Endothelial cell of umbilical vein (primary cell): ENCODE results near the gene CELF2. TPM values are rescaled to one million over a fixed set of nuclear protein-coding genes. Genes with fewer than 3 reads are reported as not detected.
"Not testable (repeated sequence)": the region's sequence is repeated elsewhere in the genome, so short reads cannot be mapped to it uniquely, and the experiment has no call there.

ENCODE experiments used
- BruUV-seq: library from RNA; stranded (reverse); fragments of 400-500 nt; replicated peaks from 2 replicates; lab custom pipeline; 2021; lab: Mats Ljungman, UMichigan
- CTCF ChIA-PET: fragments of 300-600, 350-600 bp; sonication (Branson Sonifier 250); formaldehyde crosslinking; loops from one replicate; lab custom pipeline; 2021; ENCODE audit warnings: antibody characterized with exemption, inconsistent platforms; lab: Charles Lee
- POLR2A ChIA-PET: fragments of 300-600, 350-600 bp; sonication (Branson Sonifier 250); formaldehyde crosslinking; loops from one replicate; lab custom pipeline; 2021; ENCODE audit warnings: antibody characterized with exemption, inconsistent platforms; lab: Charles Lee
- DNase-seq: peaks from one replicate; pipeline ENCODE4 v3.0.0-alpha.2; 2011; ENCODE audit warnings: low read depth, low spot score
- FAIRE-seq: peaks from 2 replicates; lab custom pipeline; 2011; peaks lifted over from hg19 to GRCh38; lab: Jason Lieb, UNC
- H2AFZ ChIP-seq: 2 replicates; pipeline ENCODE4 v1.6.0; 2012; ENCODE audit warnings: low read depth, low read length, control low read depth, inconsistent platforms
- H3K27ac ChIP-seq: 2 replicates; pipeline ENCODE4 v1.5.1; 2011; ENCODE audit warnings: low read depth, mild to moderate bottlenecking, control low read depth, low read length, moderate library complexity; ENCODE audit not compliant: insufficient read depth
- H3K27me3 ChIP-seq, 2 experiments: 2 replicates each; pipeline versions ENCODE4 v1.6.0 to v1.6.1; 2011; ENCODE audit warnings: low read length in 2 of 2, mixed read lengths in 1 of 2; ENCODE audit not compliant: control insufficient read depth in 2 of 2, insufficient read depth in 2 of 2
- H3K36me3 ChIP-seq, 2 experiments: 2 replicates in 1 of 2; 3 replicates in 1 of 2; pipeline ENCODE4 v1.5.1; 2011; ENCODE audit warnings: low read length in 2 of 2, mild to moderate bottlenecking in 1 of 2, moderate library complexity in 1 of 2; ENCODE audit not compliant: control insufficient read depth in 2 of 2, insufficient read depth in 2 of 2; ENCODE audit errors: extremely low read depth in 1 of 2
- H3K4me1 ChIP-seq: 3 replicates; pipeline ENCODE4 v1.5.1; 2011; ENCODE audit warnings: mild to moderate bottlenecking, low read length; ENCODE audit not compliant: control insufficient read depth, insufficient read depth; ENCODE audit errors: extremely low read depth
- H3K4me2 ChIP-seq: 2 replicates; pipeline ENCODE4 v1.6.1; 2011; ENCODE audit warnings: low read length, control low read depth, mixed read lengths; ENCODE audit not compliant: insufficient read depth
- H3K4me3 ChIP-seq, 3 experiments: fragments of 200-600 bp in 1 of 3; sonication (generic), shearing (Covaris generic) in 1 of 3; replicated peaks in 1 of 3; 2 replicates each; pipeline ENCODE4 v1.5.1; 2011 to 2016; ENCODE audit warnings: control low read depth in 3 of 3, low read length in 3 of 3, mild to moderate bottlenecking in 2 of 3, inconsistent platforms in 1 of 3, low read depth in 1 of 3, moderate library complexity in 1 of 3; ENCODE audit not compliant: insufficient read depth in 1 of 3
- H3K79me2 ChIP-seq: 2 replicates; pipeline ENCODE4 v1.6.0; 2012; ENCODE audit warnings: low read length, inconsistent platforms; ENCODE audit not compliant: control insufficient read depth, insufficient read depth
- H3K9ac ChIP-seq: replicated peaks from 2 replicates; pipeline ENCODE3; 2011; ENCODE audit warnings: low read length, control low read depth; ENCODE audit not compliant: insufficient read depth; ENCODE audit errors: extremely low read depth
- H3K9me1 ChIP-seq: replicated peaks from 3 replicates; pipeline ENCODE4 v1.6.0; 2011; ENCODE audit warnings: mild to moderate bottlenecking, low read length; ENCODE audit not compliant: control insufficient read depth, insufficient read depth; ENCODE audit errors: extremely low read depth
- H3K9me3 ChIP-seq: replicated peaks from 2 replicates; pipeline ENCODE4 v1.5.1; 2012; ENCODE audit warnings: low read length, inconsistent platforms; ENCODE audit not compliant: control insufficient read depth, insufficient read depth
- H4K20me1 ChIP-seq: replicated peaks from 2 replicates; pipeline ENCODE3; 2011; ENCODE audit warnings: mild to moderate bottlenecking, low read length; ENCODE audit not compliant: control insufficient read depth, insufficient read depth; ENCODE audit errors: extremely low read depth
- EZH2 ChIP-seq: IDR thresholded peaks from 2 replicates; pipeline ENCODE4 v1.6.1; 2012; ENCODE audit warnings: borderline replicate concordance, low read depth, mild to moderate bottlenecking, moderate library complexity, low read length, inconsistent platforms; ENCODE audit not compliant: severe bottlenecking
- FOS ChIP-seq: IDR thresholded peaks from 2 replicates; pipeline ENCODE4 v1.6.1; 2011; ENCODE audit warnings: mild to moderate bottlenecking, low read length, moderate library complexity, borderline replicate concordance; ENCODE audit not compliant: insufficient read depth
- GATA2 ChIP-seq: IDR thresholded peaks from 2 replicates; pipeline ENCODE4 v1.7.0; 2011; ENCODE audit warnings: low read depth, mild to moderate bottlenecking, moderate library complexity, mixed read lengths, low read length; ENCODE audit not compliant: insufficient read length, insufficient read depth
- JUN ChIP-seq: IDR thresholded peaks from 2 replicates; pipeline ENCODE4 v1.6.1; 2011; ENCODE audit warnings: borderline replicate concordance, low read depth; ENCODE audit not compliant: insufficient read length, insufficient read depth
- MYC ChIP-seq: IDR thresholded peaks from one replicate; pipeline ENCODE4 v1.6.1; 2011; ENCODE audit warnings: mild to moderate bottlenecking, low read depth, low read length
- POLR2A ChIP-seq: IDR thresholded peaks from 2 replicates; pipeline ENCODE4 v1.6.1; 2012; ENCODE audit warnings: low read depth, mild to moderate bottlenecking, control low read depth, low read length
- POLR2AphosphoS5 ChIP-seq: IDR thresholded peaks from 2 replicates; pipeline ENCODE4 v1.6.1; 2012; ENCODE audit warnings: low read depth, mild to moderate bottlenecking, control low read depth, low read length, moderate library complexity; ENCODE audit not compliant: insufficient read depth
- dilution Hi-C: fragments of 300-500 bp; cut with MboI; formaldehyde crosslinking; loops from one replicate; pipeline ENCODE4 v1.15.0; 2019; ENCODE audit warnings: low sequenced_read_pairs; ENCODE audit not compliant: extremely low pct_ligation_motif_present
- intact Hi-C: fragments of 100-400 bp; cut with micrococcal nuclease; formaldehyde crosslinking; loops from one replicate; pipeline ENCODE4 v1.10.0; 2022
- polyA plus RNA-seq, 4 experiments: library from polyadenylated mRNA; depleted of rRNA in 3 of 4; stranded (reverse) in 3 of 4; unstranded in 1 of 4; fragments of >200 nt; gene quantifications; 2 replicates each; pipeline versions ENCODE4 v1.2.1 to v1.2.3, GENCODE V29; 2011 to 2012; ENCODE audit warnings: missing spikeins in 1 of 4
- total RNA-seq: library from RNA; stranded (reverse); gene quantifications from 2 replicates; pipeline ENCODE4 v1.2.3, GENCODE V29; 2021
- TF ChIP-seq, protein P1 (sequence below), 2 donors: IDR thresholded peaks; 1 replicate in 1 of 2; 2 replicates in 1 of 2; pipeline ENCODE4 v1.5.1; 2011; ENCODE audit warnings: low read length in 2 of 2, mild to moderate bottlenecking in 2 of 2, moderate library complexity in 2 of 2, control low read depth in 1 of 2, inconsistent platforms in 1 of 2, low read depth in 1 of 2; ENCODE audit not compliant: insufficient read depth in 1 of 2; ENCODE audit errors: extremely low read depth in 1 of 2
- TF ChIP-seq, protein P2 (sequence below): IDR thresholded peaks from 2 replicates; pipeline ENCODE4 v1.6.1; 2011; ENCODE audit not compliant: insufficient read depth, insufficient read length

CELF2 gene
- total and polyA plus RNA-seq, 2 donors (not counting 3 experiments of a cell fraction or from before 2014, with no cell fraction given): 21.6 to 42.6 TPM

DNA sequence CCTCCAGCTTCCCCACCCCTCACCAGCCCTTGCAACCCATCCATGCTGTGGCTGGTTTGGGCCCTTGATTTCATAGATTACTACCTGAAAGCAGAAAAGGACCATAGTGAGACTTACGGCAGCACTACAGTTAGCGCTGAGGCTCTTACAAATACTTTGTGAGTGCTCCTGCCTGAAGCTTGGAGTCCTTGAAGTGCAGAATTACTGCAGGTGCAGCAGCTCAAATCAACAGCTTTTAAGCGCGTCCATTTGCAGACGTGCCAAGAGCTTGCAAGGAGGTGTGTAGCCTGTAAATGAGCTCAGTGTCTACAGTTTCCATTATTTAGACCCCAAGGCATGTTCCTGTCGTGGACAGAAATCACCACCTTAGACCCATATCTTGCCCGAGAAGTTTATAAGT is 103.0 kb downstream of the CELF2 start:
- Histone ChIP-seq H3K79me2 (no peaks in the 10 kb centered on the region), H3K27ac (no peak overlapping the region), H3K9me3 (no peaks in the 10 kb centered on the region), H4K20me1 (no peaks in the 10 kb centered on the region), H3K27me3 (no peaks in the 10 kb centered on the region), H2AFZ (no peak overlapping the region), H3K4me1 (no peaks in the 10 kb centered on the region), H3K4me2 (no peak overlapping the region), H3K4me3 (no peak overlapping the region), H3K9ac (no peak overlapping the region), H3K36me3 (no peaks in the 10 kb centered on the region), H3K9me1 (no peaks in the 10 kb centered on the region)
- BruUV-seq: no TSS peak
- no peak for DNase-seq
- intact Hi-C loops (no loop called here), dilution Hi-C loops (no loop called here)
- ChIA-PET POLR2A (no interaction called here), CTCF (interaction anchor here (1.1 kb wide), 1 partner anchor 26 kb away, joined by 3 read pairs; no protein-coding TSS in a partner anchor)
- TF ChIP-seq, protein P1, sequence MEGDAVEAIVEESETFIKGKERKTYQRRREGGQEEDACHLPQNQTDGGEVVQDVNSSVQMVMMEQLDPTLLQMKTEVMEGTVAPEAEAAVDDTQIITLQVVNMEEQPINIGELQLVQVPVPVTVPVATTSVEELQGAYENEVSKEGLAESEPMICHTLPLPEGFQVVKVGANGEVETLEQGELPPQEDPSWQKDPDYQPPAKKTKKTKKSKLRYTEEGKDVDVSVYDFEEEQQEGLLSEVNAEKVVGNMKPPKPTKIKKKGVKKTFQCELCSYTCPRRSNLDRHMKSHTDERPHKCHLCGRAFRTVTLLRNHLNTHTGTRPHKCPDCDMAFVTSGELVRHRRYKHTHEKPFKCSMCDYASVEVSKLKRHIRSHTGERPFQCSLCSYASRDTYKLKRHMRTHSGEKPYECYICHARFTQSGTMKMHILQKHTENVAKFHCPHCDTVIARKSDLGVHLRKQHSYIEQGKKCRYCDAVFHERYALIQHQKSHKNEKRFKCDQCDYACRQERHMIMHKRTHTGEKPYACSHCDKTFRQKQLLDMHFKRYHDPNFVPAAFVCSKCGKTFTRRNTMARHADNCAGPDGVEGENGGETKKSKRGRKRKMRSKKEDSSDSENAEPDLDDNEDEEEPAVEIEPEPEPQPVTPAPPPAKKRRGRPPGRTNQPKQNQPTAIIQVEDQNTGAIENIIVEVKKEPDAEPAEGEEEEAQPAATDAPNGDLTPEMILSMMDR (IDR thresholded peaks at IDR 0.05; ENCODE audit: extremely low read depth in 1 of 2, insufficient read depth in 1 of 2, low read depth in 1 of 2, low read length in 2 of 2): no peak
- TF ChIP-seq, protein P2, sequence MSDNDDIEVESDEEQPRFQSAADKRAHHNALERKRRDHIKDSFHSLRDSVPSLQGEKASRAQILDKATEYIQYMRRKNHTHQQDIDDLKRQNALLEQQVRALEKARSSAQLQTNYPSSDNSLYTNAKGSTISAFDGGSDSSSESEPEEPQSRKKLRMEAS: no peak
- TF ChIP-seq GATA2 (no peak), POLR2A (no peak), JUN (no peak), EZH2 (no peak), POLR2AphosphoS5 (no peak), MYC (no peak), FOS (no peak)
- FAIRE-seq: no peak

DNA sequence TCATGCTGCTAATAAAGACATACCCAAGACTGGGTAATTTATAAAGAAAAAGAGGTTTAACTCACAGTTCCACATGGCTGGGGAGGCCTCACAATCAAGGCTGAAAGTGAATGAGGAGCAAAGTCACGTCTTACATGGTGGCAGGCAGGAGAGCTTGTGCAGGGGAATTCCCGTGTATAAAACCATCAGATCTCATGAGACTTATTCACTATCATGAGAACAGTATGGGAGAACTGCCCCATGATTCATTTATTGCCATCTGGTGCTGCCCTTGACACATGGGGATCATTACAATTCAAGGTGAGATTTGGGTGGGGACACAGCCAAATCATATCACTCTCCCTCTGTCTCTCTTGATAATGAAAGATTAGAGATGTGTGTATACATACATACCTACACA is 106.2 kb downstream of the CELF2 start:
- H3K9me3 ChIP-seq, H4K20me1 ChIP-seq, H3K4me1 ChIP-seq, H3K9ac ChIP-seq, H3K79me2 ChIP-seq, H3K27me3 ChIP-seq, DNase-seq, intact Hi-C loops, H3K27ac ChIP-seq, dilution Hi-C loops, FAIRE-seq, POLR2A ChIA-PET, H2AFZ ChIP-seq, H3K4me3 ChIP-seq, BruUV-seq, H3K9me1 ChIP-seq, H3K36me3 ChIP-seq, H3K4me2 ChIP-seq: not testable (repeated sequence)
- CTCF ChIA-PET: interaction anchor here (0.9 kb wide), 1 partner anchor 41 kb away, joined by 3 read pairs; no protein-coding TSS in a partner anchor
